HepG2 (cell line): ENCODE data around the gene ABCB11. TPM values are rescaled to one million over a fixed set of nuclear protein-coding genes. Genes with fewer than 3 reads are reported as not detected.

ENCODE experiments used
- ATAC-seq: fragments of 200-7000 bp; cut with Tn5 transposase; 3 replicates; pipeline ENCODE4 v1.9.1; 2020; ENCODE audit warnings: mild to moderate bottlenecking, moderate library complexity
- BruUV-seq: library from RNA; stranded (reverse); fragments of 400-500 nt; replicated peaks from 2 replicates; lab custom pipeline; 2021; lab: Mats Ljungman, UMichigan
- CTCF ChIA-PET: fragments of 300-600 bp; formaldehyde crosslinking; extraction: SDS; loops from one replicate; lab custom pipeline; 2021; ENCODE audit warnings: low total read pairs, inconsistent platforms, low intra/inter-chr PET ratio; lab: Yijun Ruan, JAX
- POLR2A ChIA-PET: fragments of 350-600 bp; sonication (Branson Sonifier 250); formaldehyde crosslinking; loops from one replicate; lab custom pipeline; 2020; ENCODE audit warnings: antibody characterized with exemption, inconsistent platforms; lab: Yijun Ruan, JAX
- DNase-seq: peaks from one replicate; pipeline ENCODE4 v3.0.0-alpha.2; 2015; ENCODE audit warnings: low spot score
- FAIRE-seq: peaks from 3 replicates; lab custom pipeline; 2011; peaks lifted over from hg19 to GRCh38; lab: Jason Lieb, UNC
- H2AFZ ChIP-seq: one replicate; pipeline ENCODE4 v1.6.1; 2011; ENCODE audit warnings: low read length, inconsistent platforms
- H3K27ac ChIP-seq: fragments of 300-600 bp; 3 replicates; pipeline ENCODE4 v1.8.0; 2011; ENCODE audit warnings: mixed run types, mild to moderate bottlenecking, mixed read lengths, low read length, inconsistent platforms; ENCODE audit not compliant: insufficient read depth; ENCODE audit errors: extremely low read length
- H3K27me3 ChIP-seq, 2 experiments: fragments of 200-600 bp in 1 of 2; 2 replicates in 1 of 2; 3 replicates in 1 of 2; pipeline versions ENCODE4 v1.6.0 to v1.8.0; 2011; ENCODE audit warnings: low read length in 2 of 2, mild to moderate bottlenecking in 2 of 2, moderate library complexity in 2 of 2, inconsistent platforms in 1 of 2; ENCODE audit not compliant: insufficient read depth in 2 of 2, control insufficient read depth in 1 of 2
- H3K36me3 ChIP-seq, 2 experiments: fragments of 200-600 bp in 1 of 2; replicated peaks in 1 of 2; 2 replicates in 1 of 2; 3 replicates in 1 of 2; pipeline versions ENCODE4 v1.5.1 to v1.8.0; 2011; ENCODE audit warnings: low read length in 2 of 2, inconsistent platforms in 1 of 2; ENCODE audit not compliant: insufficient read depth in 2 of 2, control insufficient read depth in 1 of 2
- H3K4me1 ChIP-seq: 2 replicates; pipeline ENCODE4 v1.5.1; 2012; ENCODE audit warnings: low read length, inconsistent platforms; ENCODE audit not compliant: insufficient read depth
- H3K4me2 ChIP-seq: 2 replicates; pipeline ENCODE4 v1.6.0; 2011; ENCODE audit warnings: low read depth, low read length, inconsistent platforms
- H3K4me3 ChIP-seq, 3 experiments: fragments of 200-600 bp in 1 of 3; sonication (generic), shearing (Covaris generic) in 1 of 3; replicated peaks in 1 of 3; 2 replicates each; pipeline ENCODE4 v1.5.1; 2011 to 2016; ENCODE audit warnings: low read length in 3 of 3, inconsistent platforms in 2 of 3, low read depth in 2 of 3, mild to moderate bottlenecking in 2 of 3, control low read depth in 1 of 3, mixed read lengths in 1 of 3; ENCODE audit not compliant: insufficient read depth in 1 of 3
- H3K79me2 ChIP-seq: one replicate; pipeline ENCODE4 v1.6.1; 2011; ENCODE audit warnings: low read length, inconsistent platforms; ENCODE audit not compliant: insufficient read depth
- H3K9ac ChIP-seq: 2 replicates; pipeline ENCODE4 v1.6.0; 2011; ENCODE audit warnings: mild to moderate bottlenecking, low read depth, low read length, inconsistent platforms; ENCODE audit not compliant: insufficient read depth
- H3K9me3 ChIP-seq: 2 replicates; pipeline ENCODE4 v1.5.1; 2012; ENCODE audit warnings: mild to moderate bottlenecking, low read length
- H4K20me1 ChIP-seq: 2 replicates; pipeline ENCODE4 v1.6.0; 2011; ENCODE audit warnings: inconsistent platforms, mild to moderate bottlenecking, low read length, moderate library complexity; ENCODE audit not compliant: insufficient read depth
- DNMT1 ChIP-seq: sonication (generic); formaldehyde crosslinking; IDR thresholded peaks from 2 replicates; pipeline ENCODE4 v1.5.1; 2020; ENCODE audit warnings: mild to moderate bottlenecking, missing genetic modification reagents
- HCFC1 ChIP-seq: fragments of 150-350 bp; IDR thresholded peaks from 2 replicates; pipeline ENCODE4 v1.6.1; 2014; ENCODE audit warnings: low read depth, low read length
- HIVEP1 ChIP-seq: sonication (generic); formaldehyde crosslinking; IDR thresholded peaks from 2 replicates; pipeline ENCODE4 v1.4.0; 2020; ENCODE audit warnings: mild to moderate bottlenecking, missing genetic modification reagents
- HOXA7 ChIP-seq: sonication (generic); formaldehyde crosslinking; IDR thresholded peaks from 2 replicates; pipeline ENCODE4 v1.8.1; 2022; ENCODE audit warnings: mild to moderate bottlenecking, missing genetic modification reagents, moderate library complexity
- IKZF4 ChIP-seq: sonication (generic); formaldehyde crosslinking; IDR thresholded peaks from 2 replicates; pipeline ENCODE4 v1.5.1; 2020; ENCODE audit warnings: borderline replicate concordance, mild to moderate bottlenecking, low read depth, missing genetic modification reagents; ENCODE audit errors: not compliant biosample characterization
- JARID2 ChIP-seq: sonication (generic); formaldehyde crosslinking; IDR thresholded peaks from 2 replicates; pipeline ENCODE4 v1.8.1; 2023; ENCODE audit warnings: missing genetic modification reagents, inconsistent platforms; ENCODE audit not compliant: insufficient replicate concordance
- MIER2 ChIP-seq: IDR thresholded peaks from 2 replicates; pipeline ENCODE4 v1.6.1; 2016; ENCODE audit warnings: missing biosample characterization, missing genetic modification reagents
- MIER3 ChIP-seq: IDR thresholded peaks from 2 replicates; pipeline ENCODE4 v1.6.1; 2016; ENCODE audit warnings: missing compliant biosample characterization, borderline replicate concordance
- NR3C1 ChIP-seq: sonication (generic); formaldehyde crosslinking; IDR thresholded peaks from 2 replicates; pipeline ENCODE4 v1.4.0; 2020; ENCODE audit warnings: missing genetic modification reagents
- SCMH1 ChIP-seq: sonication (generic); formaldehyde crosslinking; IDR thresholded peaks from 2 replicates; pipeline ENCODE4 v1.9.0; 2021; ENCODE audit warnings: missing genetic modification reagents, mild to moderate bottlenecking, borderline replicate concordance
- ZFP37 ChIP-seq: sonication (generic); formaldehyde crosslinking; IDR thresholded peaks from 2 replicates; pipeline ENCODE4 v1.4.0; 2020; ENCODE audit warnings: missing genetic modification reagents, borderline replicate concordance
- ZNF556 ChIP-seq: sonication (generic); formaldehyde crosslinking; IDR thresholded peaks from 2 replicates; pipeline ENCODE4 v1.4.0; 2020; ENCODE audit warnings: mild to moderate bottlenecking, missing genetic modification reagents, borderline replicate concordance
- ZNF841 ChIP-seq: sonication (generic); formaldehyde crosslinking; IDR thresholded peaks from 2 replicates; pipeline ENCODE4 v1.8.1; 2023; ENCODE audit warnings: missing genetic modification reagents, borderline replicate concordance
- WGBS: methylation state at CpG from one replicate; pipeline ENCODE4 v1.1.6; 2017; ENCODE audit warnings: low lambda C conversion rate; 5-methylcytosine and 5-hydroxymethylcytosine counted together
- in situ Hi-C: cut with HindIII; loops from 2 replicates; pipeline ENCODE4 v1.10.0; 2017; ENCODE audit warnings: low pct_unique_long_range_greater_than_20kb; ENCODE audit not compliant: extremely low pct_ligation_motif_present
- intact Hi-C: fragments of 100-400 bp; cut with micrococcal nuclease; formaldehyde crosslinking; loops from one replicate; pipeline ENCODE4 v1.10.0; 2022; ENCODE audit not compliant: unreplicated experiment
- polyA plus RNA-seq, 8 experiments: library from polyadenylated mRNA; depleted of rRNA in 3 of 8; stranded (reverse) in 7 of 8; unstranded in 1 of 8; fragments of >200 nt; fragmentation: Illumina TruSeq in 4 of 8; extraction: Trizol in 4 of 8; gene quantifications; 2 replicates each; pipeline versions ENCODE4 v1.2.1 to v1.2.3, GENCODE V29; 2011 to 2016; ENCODE audit warnings: low read depth in 4 of 8, missing spikeins in 1 of 8, mixed read lengths in 1 of 8; ENCODE audit not compliant: insufficient read depth in 1 of 8
- total RNA-seq, 5 experiments: library from RNA; depleted of rRNA; stranded (reverse); fragments of >200 nt; fragmentation: Illumina TruSeq; extraction: Trizol; gene quantifications; 2 replicates each; pipeline ENCODE4 v1.2.3, GENCODE V29; 2016; ENCODE audit warnings: low read depth in 1 of 5
- TF ChIP-seq, protein P1 (sequence below): sonication (generic); formaldehyde crosslinking; IDR thresholded peaks from 2 replicates; pipeline ENCODE4 v1.4.0; 2020; ENCODE audit warnings: missing genetic modification reagents

The ABCB11 gene
- total and polyA plus RNA-seq, 2 of the 13 experiments (the other 11 are each of a cell fraction or from before 2014, with no cell fraction given): not detected

DNA sequence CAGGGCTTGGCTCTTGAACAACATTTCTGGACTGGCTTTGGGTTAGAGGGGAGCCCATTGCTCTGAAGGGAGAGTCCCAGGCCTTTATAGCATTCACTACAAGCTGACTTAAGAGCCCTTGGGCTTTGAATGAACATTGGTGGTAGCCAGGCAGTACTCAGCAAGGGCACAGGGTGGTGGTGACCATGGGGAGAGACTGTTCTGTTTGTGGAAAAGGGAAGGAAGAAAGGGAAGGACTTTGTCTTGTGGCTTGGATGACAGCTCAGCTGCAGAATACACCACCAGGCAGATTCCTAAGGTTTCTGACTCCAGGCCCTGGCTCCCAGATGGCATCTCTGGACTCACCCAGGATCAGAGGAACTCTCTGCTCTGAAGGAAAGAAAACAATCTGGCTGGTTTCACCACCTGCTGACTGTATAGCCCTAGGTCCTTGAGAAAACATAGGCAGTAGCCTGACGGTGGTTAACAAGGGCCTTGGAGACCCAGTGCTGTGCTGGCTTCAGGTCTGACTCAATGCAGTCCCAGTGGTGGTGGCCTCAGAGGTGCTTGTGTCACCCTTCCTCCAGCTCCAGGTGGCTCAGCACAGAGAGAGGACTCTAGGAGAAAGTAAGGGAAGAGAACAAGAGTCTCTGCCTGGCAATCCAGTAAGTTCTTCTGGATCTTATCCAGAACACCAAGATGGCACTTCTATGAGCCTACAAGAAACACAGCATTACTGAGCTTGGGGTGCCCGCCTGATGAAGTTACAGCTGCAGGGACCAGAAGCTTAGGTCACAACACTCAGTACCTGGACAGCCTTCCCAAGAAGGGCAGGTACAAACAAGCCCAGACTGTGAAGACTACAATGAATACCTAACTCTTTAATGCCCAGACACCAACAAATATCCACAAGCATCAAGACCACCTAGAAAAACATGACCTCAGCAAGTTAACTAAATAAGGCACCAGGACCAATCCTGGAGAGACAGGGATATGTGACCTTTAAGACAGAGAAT is 16.4 kb upstream of the ABCB11 start:
- no peak overlapping the region for H3K4me2 ChIP-seq
- TF ChIP-seq, protein P1, sequence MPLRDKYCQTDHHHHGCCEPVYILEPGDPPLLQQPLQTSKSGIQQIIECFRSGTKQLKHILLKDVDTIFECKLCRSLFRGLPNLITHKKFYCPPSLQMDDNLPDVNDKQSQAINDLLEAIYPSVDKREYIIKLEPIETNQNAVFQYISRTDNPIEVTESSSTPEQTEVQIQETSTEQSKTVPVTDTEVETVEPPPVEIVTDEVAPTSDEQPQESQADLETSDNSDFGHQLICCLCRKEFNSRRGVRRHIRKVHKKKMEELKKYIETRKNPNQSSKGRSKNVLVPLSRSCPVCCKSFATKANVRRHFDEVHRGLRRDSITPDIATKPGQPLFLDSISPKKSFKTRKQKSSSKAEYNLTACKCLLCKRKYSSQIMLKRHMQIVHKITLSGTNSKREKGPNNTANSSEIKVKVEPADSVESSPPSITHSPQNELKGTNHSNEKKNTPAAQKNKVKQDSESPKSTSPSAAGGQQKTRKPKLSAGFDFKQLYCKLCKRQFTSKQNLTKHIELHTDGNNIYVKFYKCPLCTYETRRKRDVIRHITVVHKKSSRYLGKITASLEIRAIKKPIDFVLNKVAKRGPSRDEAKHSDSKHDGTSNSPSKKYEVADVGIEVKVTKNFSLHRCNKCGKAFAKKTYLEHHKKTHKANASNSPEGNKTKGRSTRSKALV (CRISPR knock-in tag): no peak
- no peak for TF ChIP-seq MIER3 (CRISPR knock-in tag)
- TF ChIP-seq ZFP37 (CRISPR knock-in tag): no peak
- no peak for TF ChIP-seq HCFC1
- no peak for TF ChIP-seq HOXA7
- TF ChIP-seq ZNF841 (CRISPR knock-in tag): no peak
- no peak for TF ChIP-seq JARID2 (CRISPR knock-in tag)
- no peak for TF ChIP-seq DNMT1 (CRISPR knock-in tag)
- no peak for TF ChIP-seq IKZF4 (CRISPR knock-in tag)
- TF ChIP-seq NR3C1 (CRISPR knock-in tag): no peak
- TF ChIP-seq ZNF556 (CRISPR knock-in tag): no peak
- no peak for TF ChIP-seq SCMH1 (CRISPR knock-in tag)
- no peak for TF ChIP-seq MIER2 (CRISPR knock-in tag)
- TF ChIP-seq HIVEP1 (CRISPR knock-in tag): no peak
- H3K9ac ChIP-seq: no peak overlapping the region
- in situ Hi-C loops: no loop called here
- H3K4me1 ChIP-seq: no peaks in the 10 kb centered on the region
- no peaks in the 10 kb centered on the region for H3K79me2 ChIP-seq
- H2AFZ ChIP-seq: no peak overlapping the region
- peaks cover 6% of the 10 kb centered on the region; the same call in 1 of the 2 replicates for H3K9me3 ChIP-seq
- DNase-seq: no peak
- no peak for ATAC-seq
- POLR2A ChIA-PET: no interaction called here
- WGBS: 12% methylated on average over 2 of the region's 2 CpGs
- intact Hi-C loops: no loop called here
- CTCF ChIA-PET: no interaction called here
- no peak overlapping the region for H3K27ac ChIP-seq
- no TSS peak for BruUV-seq
- H3K36me3 ChIP-seq: no peaks in the 10 kb centered on the region
- H3K27me3 ChIP-seq: no peaks in the 10 kb centered on the region
- no peaks in the 10 kb centered on the region for H4K20me1 ChIP-seq
- FAIRE-seq: no peak
- no peak overlapping the region for H3K4me3 ChIP-seq
